Measurements from ENCODE around the gene UMPS.

DNA sequence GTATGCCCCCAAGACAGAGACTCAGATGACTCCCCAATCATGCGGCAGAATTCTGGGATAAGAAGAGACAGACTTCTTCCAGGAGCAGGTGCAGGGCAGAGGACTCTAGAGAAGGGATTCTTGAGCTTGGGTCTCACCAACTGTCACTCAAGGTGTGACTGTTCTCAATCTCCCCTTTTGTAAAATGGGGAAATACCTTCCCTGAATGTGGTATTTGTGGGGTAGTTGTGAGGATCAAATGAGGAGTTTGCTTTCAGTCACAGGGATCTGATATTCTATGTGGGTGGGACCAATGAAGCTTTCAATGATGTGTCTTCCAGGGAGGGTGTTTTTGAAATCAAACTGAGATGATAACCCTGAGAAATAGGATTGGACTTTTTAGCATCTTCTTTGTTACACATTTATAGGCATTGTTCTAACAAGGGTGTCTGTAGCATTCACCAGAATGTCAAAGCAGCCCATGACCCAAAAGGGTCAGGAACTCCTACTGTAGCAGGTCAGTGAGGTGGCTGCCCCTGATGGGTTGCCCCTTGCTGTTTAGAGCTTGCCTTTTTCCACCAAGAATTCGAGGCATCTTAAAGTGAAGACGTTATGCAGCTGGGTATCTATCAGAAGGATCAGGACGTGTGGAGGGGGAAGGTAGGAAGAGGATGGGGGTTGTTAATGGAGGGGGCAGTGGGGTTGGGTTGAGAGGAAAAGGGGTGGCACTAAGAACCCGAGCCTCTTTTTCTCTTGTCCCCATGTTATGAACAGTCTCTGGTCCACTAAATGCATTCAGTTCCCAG, 28.8 kb downstream of the UMPS start:
- TF ChIP-seq EZH2 (IDR thresholded peaks at IDR 0.05; ENCODE audit: insufficient read depth, poor library complexity, severe bottlenecking) (no peak), EZH2phosphoT487 (IDR thresholded peaks at IDR 0.05; ENCODE audit: insufficient read depth, low read depth) (no peak)

Measured in GM23248 (cell line).